Upper lobe of left lung (tissue), 4 donors: Measurements from ENCODE around the gene CXCL16.

Source experiments
- POLR2AphosphoS5 ChIP-seq, 2 donors: sonication (generic); formaldehyde crosslinking; IDR thresholded peaks; one replicate each; pipeline ENCODE4 v1.5.1; 2017; ENCODE audit warnings: antibody characterized with exemption in 2 of 2
- TF ChIP-seq, protein P1 (sequence below), 6 experiments: fragments of 450-650 bp in 4 of 6; fragments of 200-600 bp in 2 of 6; sonication (generic) in 2 of 6; IDR thresholded peaks; one replicate each; pipeline ENCODE4 v1.5.1; 2016 to 2019; ENCODE audit warnings: antibody characterized with exemption in 6 of 6

DNA sequence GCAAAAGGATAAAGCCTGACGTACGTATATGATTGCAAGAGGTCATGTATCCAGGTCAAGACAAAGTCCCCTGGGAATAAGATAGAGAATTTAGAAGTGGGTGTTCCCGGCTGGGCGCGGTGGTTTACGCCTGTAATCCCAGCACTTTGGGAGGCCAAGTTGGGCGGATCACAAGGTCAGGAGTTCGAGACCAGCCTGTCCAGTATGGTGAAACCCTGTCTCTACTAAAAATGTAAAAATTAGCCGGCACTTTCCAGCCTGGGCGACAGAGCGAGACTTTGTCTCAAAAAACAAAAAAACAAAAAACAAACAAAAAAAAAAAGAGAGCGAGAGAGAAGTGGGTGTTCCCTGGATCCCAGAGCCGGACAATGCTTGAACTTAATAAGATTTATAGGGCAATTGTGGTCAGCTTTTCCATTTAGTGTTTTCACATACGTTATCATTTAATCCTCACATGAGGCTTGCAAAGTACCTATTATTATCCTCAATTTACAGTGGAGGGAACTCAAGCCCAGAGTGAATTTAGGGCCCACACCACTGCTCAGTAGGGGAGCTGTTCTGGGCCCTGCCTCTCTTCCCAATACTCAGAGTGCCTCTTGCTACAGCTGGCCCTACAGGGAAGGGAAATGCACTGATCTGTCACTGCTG is 48.6 kb upstream of the CXCL16 start:
- TF ChIP-seq, protein P1, sequence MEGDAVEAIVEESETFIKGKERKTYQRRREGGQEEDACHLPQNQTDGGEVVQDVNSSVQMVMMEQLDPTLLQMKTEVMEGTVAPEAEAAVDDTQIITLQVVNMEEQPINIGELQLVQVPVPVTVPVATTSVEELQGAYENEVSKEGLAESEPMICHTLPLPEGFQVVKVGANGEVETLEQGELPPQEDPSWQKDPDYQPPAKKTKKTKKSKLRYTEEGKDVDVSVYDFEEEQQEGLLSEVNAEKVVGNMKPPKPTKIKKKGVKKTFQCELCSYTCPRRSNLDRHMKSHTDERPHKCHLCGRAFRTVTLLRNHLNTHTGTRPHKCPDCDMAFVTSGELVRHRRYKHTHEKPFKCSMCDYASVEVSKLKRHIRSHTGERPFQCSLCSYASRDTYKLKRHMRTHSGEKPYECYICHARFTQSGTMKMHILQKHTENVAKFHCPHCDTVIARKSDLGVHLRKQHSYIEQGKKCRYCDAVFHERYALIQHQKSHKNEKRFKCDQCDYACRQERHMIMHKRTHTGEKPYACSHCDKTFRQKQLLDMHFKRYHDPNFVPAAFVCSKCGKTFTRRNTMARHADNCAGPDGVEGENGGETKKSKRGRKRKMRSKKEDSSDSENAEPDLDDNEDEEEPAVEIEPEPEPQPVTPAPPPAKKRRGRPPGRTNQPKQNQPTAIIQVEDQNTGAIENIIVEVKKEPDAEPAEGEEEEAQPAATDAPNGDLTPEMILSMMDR (IDR thresholded peaks at IDR 0.05): no peak
- TF ChIP-seq POLR2AphosphoS5 (IDR thresholded peaks at IDR 0.05): no peak
